Measurements from ENCODE around the gene C14orf180. TPM values are rescaled to one million over a fixed set of nuclear protein-coding genes. Genes with fewer than 3 reads are reported as not detected.

C14orf180 gene
- total RNA-seq, 1 experiment from 2014 or later = not detected

DNA sequence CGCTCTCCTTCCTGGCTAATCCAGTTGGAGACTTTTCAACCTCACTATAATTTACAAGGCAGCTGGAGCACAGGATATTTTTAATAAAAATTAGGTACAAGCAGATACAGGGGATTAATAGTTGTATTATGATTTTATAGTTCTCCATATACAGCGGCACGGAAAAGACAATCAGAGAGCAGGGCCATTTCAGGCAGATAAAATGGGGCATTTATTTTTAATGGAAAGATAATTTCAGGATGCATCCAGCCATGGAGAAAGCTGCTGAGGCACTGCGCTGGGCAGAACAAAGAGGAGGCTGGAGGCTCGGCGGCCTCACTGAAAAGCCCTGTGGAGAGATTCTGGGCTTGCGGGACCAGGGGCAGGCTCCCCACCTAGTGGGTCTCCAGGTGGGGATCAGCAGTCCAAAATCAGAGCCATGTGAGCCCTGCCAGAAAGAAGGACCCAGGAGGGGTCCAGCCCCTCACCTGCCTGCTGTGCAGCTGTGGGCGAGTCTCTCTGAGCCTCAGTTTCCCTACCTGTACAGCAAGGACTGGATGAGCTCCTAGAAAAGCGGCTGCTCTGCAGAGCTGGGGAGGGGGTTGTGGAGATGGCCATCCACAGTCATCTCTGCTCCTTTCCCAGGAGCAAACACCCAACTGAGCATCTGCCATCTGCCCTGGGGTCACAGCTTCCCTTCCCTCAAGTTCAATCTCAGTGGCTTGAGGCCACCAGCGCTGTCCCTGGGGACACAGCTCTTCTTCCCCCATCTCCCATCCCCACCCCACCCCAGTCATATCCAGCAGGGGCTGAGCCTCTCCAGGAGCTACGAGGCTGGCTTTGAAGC is 23.9 kb upstream of the C14orf180 start:
- DNase-seq (ENCODE audit: low read depth, low spot score) (no peak), ATAC-seq (no peak)
- Histone ChIP-seq H3K36me3 (ENCODE audit: control insufficient read depth, insufficient read depth, low read length) (no peaks in the 10 kb centered on the region), H3K4me3 (ENCODE audit: low read depth in 2 of 2, low read length in 2 of 2) (no peak overlapping the region), H3K27me3 (ENCODE audit: control insufficient read depth, insufficient read depth, low read length) (no peaks in the 10 kb centered on the region; the same call in 1 of the 2 replicates), H3K4me1 (ENCODE audit: control insufficient read depth, insufficient read depth, low read length) (no peaks in the 10 kb centered on the region), H3K27ac (ENCODE audit: low read length) (no peak overlapping the region), H3K9me3 (ENCODE audit: control insufficient read depth, insufficient read depth, low read depth, low read length) (no peaks in the 10 kb centered on the region)
- ChIA-PET CTCF (no interaction called here), POLR2A (no interaction called here)
- BruUV-seq (replicated peaks) = no TSS peak
- in situ Hi-C loops (cut with HindIII; ENCODE audit: low pct_unique_long_range_greater_than_20kb, low sequenced_read_pairs) = no loop called here
- TF ChIP-seq SIN3A (IDR thresholded peaks at IDR 0.05; ENCODE audit: borderline replicate concordance, insufficient read depth, low read depth, low read length) (no peak), TCF7L2 (IDR thresholded peaks at IDR 0.05; ENCODE audit: low read depth, low read length) (no peak), POLR2AphosphoS5 (IDR thresholded peaks at IDR 0.05; ENCODE audit: low read depth, low read length) (no peak)
- TF ChIP-seq, protein P1, sequence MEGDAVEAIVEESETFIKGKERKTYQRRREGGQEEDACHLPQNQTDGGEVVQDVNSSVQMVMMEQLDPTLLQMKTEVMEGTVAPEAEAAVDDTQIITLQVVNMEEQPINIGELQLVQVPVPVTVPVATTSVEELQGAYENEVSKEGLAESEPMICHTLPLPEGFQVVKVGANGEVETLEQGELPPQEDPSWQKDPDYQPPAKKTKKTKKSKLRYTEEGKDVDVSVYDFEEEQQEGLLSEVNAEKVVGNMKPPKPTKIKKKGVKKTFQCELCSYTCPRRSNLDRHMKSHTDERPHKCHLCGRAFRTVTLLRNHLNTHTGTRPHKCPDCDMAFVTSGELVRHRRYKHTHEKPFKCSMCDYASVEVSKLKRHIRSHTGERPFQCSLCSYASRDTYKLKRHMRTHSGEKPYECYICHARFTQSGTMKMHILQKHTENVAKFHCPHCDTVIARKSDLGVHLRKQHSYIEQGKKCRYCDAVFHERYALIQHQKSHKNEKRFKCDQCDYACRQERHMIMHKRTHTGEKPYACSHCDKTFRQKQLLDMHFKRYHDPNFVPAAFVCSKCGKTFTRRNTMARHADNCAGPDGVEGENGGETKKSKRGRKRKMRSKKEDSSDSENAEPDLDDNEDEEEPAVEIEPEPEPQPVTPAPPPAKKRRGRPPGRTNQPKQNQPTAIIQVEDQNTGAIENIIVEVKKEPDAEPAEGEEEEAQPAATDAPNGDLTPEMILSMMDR (IDR thresholded peaks at IDR 0.05) = no peak
- TF ChIP-seq, protein P2, sequence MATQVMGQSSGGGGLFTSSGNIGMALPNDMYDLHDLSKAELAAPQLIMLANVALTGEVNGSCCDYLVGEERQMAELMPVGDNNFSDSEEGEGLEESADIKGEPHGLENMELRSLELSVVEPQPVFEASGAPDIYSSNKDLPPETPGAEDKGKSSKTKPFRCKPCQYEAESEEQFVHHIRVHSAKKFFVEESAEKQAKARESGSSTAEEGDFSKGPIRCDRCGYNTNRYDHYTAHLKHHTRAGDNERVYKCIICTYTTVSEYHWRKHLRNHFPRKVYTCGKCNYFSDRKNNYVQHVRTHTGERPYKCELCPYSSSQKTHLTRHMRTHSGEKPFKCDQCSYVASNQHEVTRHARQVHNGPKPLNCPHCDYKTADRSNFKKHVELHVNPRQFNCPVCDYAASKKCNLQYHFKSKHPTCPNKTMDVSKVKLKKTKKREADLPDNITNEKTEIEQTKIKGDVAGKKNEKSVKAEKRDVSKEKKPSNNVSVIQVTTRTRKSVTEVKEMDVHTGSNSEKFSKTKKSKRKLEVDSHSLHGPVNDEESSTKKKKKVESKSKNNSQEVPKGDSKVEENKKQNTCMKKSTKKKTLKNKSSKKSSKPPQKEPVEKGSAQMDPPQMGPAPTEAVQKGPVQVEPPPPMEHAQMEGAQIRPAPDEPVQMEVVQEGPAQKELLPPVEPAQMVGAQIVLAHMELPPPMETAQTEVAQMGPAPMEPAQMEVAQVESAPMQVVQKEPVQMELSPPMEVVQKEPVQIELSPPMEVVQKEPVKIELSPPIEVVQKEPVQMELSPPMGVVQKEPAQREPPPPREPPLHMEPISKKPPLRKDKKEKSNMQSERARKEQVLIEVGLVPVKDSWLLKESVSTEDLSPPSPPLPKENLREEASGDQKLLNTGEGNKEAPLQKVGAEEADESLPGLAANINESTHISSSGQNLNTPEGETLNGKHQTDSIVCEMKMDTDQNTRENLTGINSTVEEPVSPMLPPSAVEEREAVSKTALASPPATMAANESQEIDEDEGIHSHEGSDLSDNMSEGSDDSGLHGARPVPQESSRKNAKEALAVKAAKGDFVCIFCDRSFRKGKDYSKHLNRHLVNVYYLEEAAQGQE (IDR thresholded peaks at IDR 0.05; ENCODE audit: insufficient read depth in 1 of 2, low read depth in 2 of 2, low read length in 1 of 2) = no peak
- intact Hi-C loops (cut with micrococcal nuclease; ENCODE audit: unreplicated experiment) = no loop called here

DNA sequence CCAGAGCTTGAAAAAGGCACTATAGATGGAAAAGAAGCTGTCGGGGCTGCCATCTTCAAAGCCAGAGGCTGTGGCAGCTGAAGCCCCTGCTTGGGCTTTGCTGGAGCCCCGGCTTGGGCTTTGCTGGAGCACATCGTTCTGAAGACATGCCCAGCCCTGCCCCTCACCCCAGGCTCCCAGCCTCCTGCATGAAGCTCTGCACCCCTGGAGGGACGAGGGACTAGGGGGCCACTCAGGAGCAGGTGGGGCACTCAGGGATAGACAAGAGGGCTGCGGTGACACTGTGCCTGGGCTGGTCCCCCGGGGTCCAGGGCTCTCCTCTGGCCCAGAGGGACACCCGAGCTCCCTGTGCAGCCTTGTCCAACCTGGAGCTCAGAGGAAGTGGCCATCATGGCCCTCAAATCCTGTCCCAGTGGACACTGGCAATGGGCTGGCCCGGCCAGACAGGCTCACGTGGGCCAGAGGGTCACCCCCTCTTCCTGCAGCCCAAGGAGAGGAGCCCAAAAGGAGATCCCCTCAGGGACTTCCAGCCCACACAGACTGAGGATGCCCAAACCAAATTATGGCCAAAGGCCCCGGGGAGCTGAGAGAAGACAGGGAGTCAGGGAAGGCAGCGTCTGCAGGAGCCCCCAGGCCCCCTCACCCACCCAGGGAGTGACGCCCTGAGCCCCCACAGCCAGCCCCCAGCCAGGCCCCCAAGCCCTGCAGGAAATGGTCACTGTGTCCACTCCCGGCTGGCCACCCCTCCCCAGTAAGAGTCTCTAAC is 23.1 kb upstream of the C14orf180 start:
- ATAC-seq (no peak), DNase-seq (ENCODE audit: low read depth, low spot score) (no peak)
- H3K9me3 ChIP-seq (ENCODE audit: control insufficient read depth, insufficient read depth, low read depth, low read length) = no peaks in the 10 kb centered on the region
- intact Hi-C loops (cut with micrococcal nuclease; ENCODE audit: unreplicated experiment) (no loop called here), in situ Hi-C loops (cut with HindIII; ENCODE audit: low pct_unique_long_range_greater_than_20kb, low sequenced_read_pairs) (no loop called here)
- no peak overlapping the region for H3K4me3 ChIP-seq (ENCODE audit: low read depth in 2 of 2, low read length in 2 of 2)
- POLR2A ChIA-PET = no interaction called here
- H3K36me3 ChIP-seq (ENCODE audit: control insufficient read depth, insufficient read depth, low read length) = no peaks in the 10 kb centered on the region
- H3K27me3 ChIP-seq (ENCODE audit: control insufficient read depth, insufficient read depth, low read length) = no peaks in the 10 kb centered on the region; the same call in 1 of the 2 replicates
- H3K27ac ChIP-seq (ENCODE audit: low read length) = no peak overlapping the region
- CTCF ChIA-PET = no interaction called here
- TF ChIP-seq SIN3A (IDR thresholded peaks at IDR 0.05; ENCODE audit: borderline replicate concordance, insufficient read depth, low read depth, low read length) (no peak), POLR2AphosphoS5 (IDR thresholded peaks at IDR 0.05; ENCODE audit: low read depth, low read length) (no peak), TCF7L2 (IDR thresholded peaks at IDR 0.05; ENCODE audit: low read depth, low read length) (no peak)
- TF ChIP-seq, protein P1 (IDR thresholded peaks at IDR 0.05) = no peak
- TF ChIP-seq, protein P2 (IDR thresholded peaks at IDR 0.05; ENCODE audit: insufficient read depth in 1 of 2, low read depth in 2 of 2, low read length in 1 of 2) = no peak
- no TSS peak for BruUV-seq (replicated peaks)
- no peaks in the 10 kb centered on the region; the same call in 1 of the 2 replicates for H3K4me1 ChIP-seq (ENCODE audit: control insufficient read depth, insufficient read depth, low read length)
